Measurements from ENCODE around the gene TMEM208.

The TMEM208 gene

DNA sequence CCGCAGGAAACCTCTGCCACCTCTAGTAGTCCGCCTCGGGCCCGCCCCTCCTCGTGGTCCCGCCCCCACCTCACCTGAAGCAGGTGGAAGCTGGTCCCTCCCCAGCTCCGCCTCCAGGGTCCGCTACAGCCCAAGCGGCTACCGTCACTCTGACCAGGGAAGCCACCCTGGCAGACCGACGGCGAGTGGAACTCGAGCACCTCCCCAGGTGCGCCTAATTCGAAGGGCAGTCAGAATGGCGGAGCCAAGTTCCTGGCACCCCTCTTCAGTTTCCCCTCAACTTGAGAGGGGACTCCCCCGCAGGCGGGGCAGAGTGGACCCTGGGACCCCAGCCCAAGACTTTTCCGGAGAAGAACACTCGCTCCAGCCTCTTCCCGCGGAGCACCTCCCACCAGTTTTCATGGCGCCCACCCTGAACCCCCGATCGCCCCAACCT is 19.8 kb downstream of the TMEM208 start:
- TF ChIP-seq, protein P1, sequence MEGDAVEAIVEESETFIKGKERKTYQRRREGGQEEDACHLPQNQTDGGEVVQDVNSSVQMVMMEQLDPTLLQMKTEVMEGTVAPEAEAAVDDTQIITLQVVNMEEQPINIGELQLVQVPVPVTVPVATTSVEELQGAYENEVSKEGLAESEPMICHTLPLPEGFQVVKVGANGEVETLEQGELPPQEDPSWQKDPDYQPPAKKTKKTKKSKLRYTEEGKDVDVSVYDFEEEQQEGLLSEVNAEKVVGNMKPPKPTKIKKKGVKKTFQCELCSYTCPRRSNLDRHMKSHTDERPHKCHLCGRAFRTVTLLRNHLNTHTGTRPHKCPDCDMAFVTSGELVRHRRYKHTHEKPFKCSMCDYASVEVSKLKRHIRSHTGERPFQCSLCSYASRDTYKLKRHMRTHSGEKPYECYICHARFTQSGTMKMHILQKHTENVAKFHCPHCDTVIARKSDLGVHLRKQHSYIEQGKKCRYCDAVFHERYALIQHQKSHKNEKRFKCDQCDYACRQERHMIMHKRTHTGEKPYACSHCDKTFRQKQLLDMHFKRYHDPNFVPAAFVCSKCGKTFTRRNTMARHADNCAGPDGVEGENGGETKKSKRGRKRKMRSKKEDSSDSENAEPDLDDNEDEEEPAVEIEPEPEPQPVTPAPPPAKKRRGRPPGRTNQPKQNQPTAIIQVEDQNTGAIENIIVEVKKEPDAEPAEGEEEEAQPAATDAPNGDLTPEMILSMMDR (IDR thresholded peaks at IDR 0.05; ENCODE audit: insufficient read depth, low read depth, low read length, missing control alignments) = peak; percentile 34
- H3K4me3 ChIP-seq (ENCODE audit: low read length) = peak overlapping the region; percentile 68
- DNase-seq (ENCODE audit: low read depth) = peak; percentile 90

DNA sequence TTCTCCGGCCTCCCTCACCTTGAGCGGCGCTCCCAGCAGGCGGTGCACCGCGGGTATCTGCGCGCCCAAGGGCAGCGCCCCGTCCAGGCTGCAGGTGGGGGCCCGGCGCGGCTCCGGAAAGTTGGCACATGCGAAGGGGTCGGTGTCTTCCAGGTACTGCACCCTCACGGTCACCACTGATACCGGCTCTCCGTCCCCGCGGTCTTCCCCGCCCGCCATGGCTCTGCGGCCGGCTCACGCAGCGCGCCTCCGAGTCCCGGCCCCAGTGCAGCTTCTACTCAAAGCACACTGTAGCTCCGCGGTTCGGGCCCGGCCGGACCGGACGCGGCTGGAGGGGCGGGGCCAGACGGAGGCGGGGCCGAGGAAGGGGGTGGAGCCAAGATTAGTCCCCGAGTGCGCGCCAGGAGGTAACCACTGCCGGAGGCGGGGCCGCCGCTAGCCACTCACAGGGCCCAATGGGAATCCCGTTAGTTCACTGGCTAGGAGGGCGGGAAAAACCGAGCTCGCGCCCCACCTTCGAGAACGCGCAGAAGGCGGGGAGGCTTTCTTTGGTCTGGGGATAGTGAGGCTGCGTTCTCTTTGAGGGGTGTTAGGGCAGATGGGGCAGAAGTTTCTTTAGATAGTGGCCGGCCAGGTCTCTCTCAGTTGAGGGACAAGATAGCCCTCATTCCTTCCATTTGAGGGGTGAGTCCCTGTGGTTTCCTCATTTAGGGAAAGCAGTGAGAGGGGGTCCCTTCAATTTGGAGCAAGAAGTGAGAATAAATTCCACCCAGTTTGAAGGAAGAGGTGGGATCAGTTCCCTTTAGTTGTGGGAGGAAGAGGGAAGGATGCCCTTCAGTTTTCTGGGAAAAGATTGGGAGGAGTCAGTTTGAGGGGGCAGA is 20.5 kb downstream of the TMEM208 start, which contains the start of gene FHOD1:
Gene FHOD1 (minus strand): TSS at position 290 of the 881 bp plus-strand sequence. CDS start 71 bp downstream, at position 219.
- peak; percentile 97 for DNase-seq (ENCODE audit: low read depth)
- peak within 1 kb of the TSS; percentile 68 for H3K4me3 ChIP-seq (ENCODE audit: low read length)
- TF ChIP-seq, protein P1 (IDR thresholded peaks at IDR 0.05; ENCODE audit: insufficient read depth, low read depth, low read length, missing control alignments) = no peak

DNA sequence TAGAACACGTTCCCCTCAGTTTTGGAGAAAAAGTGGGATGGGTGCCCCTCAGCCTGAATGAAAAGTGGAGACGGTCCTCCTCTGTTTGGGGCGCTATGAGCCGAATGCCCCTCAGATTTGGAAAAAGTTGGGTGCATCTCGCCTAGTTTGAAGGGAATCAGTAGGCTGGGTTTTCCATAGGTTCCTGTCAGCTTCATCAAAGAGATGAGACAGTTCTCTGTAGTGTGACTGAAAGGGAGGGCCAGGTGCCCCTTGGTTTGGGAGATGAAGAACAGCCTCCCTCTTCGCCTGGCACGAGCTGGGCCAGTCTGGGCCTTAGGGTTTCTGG is 21.1 kb downstream of the TMEM208 start:
- TF ChIP-seq, protein P1 (IDR thresholded peaks at IDR 0.05; ENCODE audit: insufficient read depth, low read depth, low read length, missing control alignments) = no peak
- no peak for DNase-seq (ENCODE audit: low read depth)
- H3K4me3 ChIP-seq (ENCODE audit: low read length) = peak overlapping the region; percentile 46

DNA sequence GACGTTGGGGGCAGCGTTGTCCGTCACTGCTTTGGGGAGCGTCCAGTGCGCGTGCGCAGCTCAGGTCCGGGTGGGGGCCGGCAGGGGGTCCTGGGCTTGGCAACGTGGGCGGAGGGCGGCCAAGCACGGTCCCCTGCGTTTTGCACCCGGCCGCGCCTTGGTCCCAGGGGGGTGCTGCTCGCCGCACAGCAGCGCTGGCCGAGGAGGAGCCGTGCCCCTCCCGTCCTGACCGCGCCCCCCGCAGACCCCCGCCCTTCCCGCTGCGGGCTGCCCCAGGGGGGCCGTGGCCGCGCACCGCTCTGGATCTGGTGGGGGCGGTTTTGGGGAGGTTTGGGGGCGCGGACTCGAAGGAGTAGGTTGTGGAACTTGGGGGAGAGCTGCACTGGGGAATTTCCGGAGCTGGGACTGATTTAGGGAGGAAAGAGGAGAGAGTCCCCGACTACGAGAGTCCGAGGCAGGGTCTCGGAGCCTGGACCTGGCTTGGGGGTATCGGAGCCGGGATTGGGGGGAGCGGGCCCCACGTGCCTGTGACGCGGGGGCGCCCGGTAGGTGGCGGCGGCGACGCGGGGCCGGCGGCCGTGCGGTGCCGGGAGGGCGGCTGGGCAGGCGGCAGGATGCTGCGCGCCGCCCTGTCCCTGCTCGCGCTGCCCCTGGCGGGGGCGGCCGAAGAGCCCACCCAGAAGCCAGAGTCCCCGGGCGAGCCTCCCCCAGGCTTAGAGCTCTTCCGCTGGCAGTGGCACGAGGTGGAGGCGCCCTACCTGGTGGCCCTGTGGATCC is 21.7 kb downstream of the TMEM208 start, which contains the start of gene SLC9A5:
Gene SLC9A5 (plus strand): TSS at position 579 of the 777 bp plus-strand sequence. CDS start 36 bp downstream, at position 615.
- peak; percentile 20 for DNase-seq (ENCODE audit: low read depth)
- TF ChIP-seq, protein P1 (IDR thresholded peaks at IDR 0.05; ENCODE audit: insufficient read depth, low read depth, low read length, missing control alignments) = no peak
- H3K4me3 ChIP-seq (ENCODE audit: low read length) = peak within 1 kb of the TSS; percentile 46

DNA sequence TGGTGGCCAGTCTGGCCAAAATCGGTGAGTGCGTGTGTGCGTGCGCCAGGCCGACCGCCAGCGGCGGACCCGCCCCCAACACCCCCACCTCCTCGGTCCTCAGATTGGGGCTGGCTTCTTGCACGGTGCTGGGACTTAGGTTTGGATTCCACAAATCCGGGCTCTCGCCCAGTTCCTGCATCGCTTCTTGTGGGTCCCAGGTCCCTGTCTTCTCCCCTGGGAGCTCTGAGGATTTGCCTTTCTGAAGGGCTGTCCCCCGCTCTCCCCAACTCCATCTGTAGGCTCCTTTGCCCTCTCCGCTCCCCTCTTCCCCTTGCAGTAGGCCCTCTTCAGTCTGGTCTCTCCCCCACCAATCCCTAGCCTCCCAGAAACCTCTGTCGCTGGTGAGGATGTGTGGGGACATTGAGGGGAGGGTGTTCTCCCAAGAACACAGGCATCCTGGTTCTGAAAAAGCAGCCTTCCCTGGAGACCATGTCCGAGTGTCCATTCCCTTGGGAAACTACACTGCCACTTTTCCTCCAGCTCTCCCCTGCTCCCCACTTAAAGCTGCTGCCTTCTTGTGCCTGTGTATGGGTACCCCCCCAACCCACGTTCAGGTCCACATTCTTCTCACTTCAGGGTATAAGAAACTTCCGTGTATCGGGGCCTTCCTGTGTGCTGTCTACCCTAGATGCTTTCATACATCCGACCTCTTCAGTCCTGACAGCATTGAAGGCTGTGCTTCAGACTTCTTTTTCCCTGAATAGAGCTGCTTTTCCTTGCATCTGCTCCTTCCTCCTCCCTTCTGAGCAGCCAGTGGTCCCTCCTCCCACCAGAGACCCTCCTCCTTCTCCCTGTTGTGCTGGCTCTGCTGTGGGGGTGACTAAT is 22.5 kb downstream of the TMEM208 start:
- DNase-seq (ENCODE audit: low read depth) = no peak
- H3K4me3 ChIP-seq (ENCODE audit: low read length) = peak overlapping the region; percentile 37
- TF ChIP-seq, protein P1 (IDR thresholded peaks at IDR 0.05; ENCODE audit: insufficient read depth, low read depth, low read length, missing control alignments) = no peak

DNA sequence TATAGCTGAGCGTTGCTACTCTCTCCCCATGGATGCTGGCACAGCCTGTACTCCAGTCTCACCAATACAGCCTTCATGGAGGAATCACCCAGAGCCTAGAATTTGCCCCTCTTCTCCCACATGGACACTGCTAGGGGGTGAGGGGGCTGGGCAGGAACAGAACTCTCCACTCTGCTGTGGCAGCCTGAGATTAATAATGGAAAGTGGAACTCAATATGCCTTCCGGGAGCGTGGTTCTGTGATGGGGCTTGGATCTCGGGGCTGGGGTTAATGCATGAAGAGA is 23.1 kb downstream of the TMEM208 start:
- H3K4me3 ChIP-seq (ENCODE audit: low read length) = no peak overlapping the region
- TF ChIP-seq, protein P1 (IDR thresholded peaks at IDR 0.05; ENCODE audit: insufficient read depth, low read depth, low read length, missing control alignments) = no peak
- DNase-seq (ENCODE audit: low read depth) = no peak

Data from epithelial cell of esophagus (primary cell).